Sigmoid colon (tissue), 7 donors: ENCODE measurements around the gene KRTAP10-12. TPM values are rescaled to one million over a fixed set of nuclear protein-coding genes. Genes with fewer than 3 reads are reported as not detected.

ENCODE experiments used
- DNase-seq: peaks from one replicate; pipeline ENCODE4 v3.0.0-alpha.2; 2019
- H3K27ac ChIP-seq, 4 donors: fragments of 200-600 bp; sonication (generic); one replicate each; pipeline ENCODE4 v1.5.1; 2016 to 2019; ENCODE audit warnings: mild to moderate bottlenecking in 1 of 4
- H3K27me3 ChIP-seq, 3 donors: fragments of 200-600 bp; sonication (generic); one replicate each; pipeline ENCODE4 v1.5.1; 2019; ENCODE audit warnings: mild to moderate bottlenecking in 1 of 3
- H3K36me3 ChIP-seq, 4 donors: fragments of 200-600 bp; sonication (generic); one replicate each; pipeline ENCODE4 v1.5.1; 2016 to 2019
- H3K4me1 ChIP-seq, 4 donors: fragments of 200-600 bp; sonication (generic); one replicate each; pipeline ENCODE4 v1.5.1; 2017 to 2019
- H3K4me3 ChIP-seq, 4 donors: fragments of 200-600 bp; sonication (generic); one replicate each; pipeline ENCODE4 v1.5.1; 2017 to 2019; ENCODE audit warnings: mild to moderate bottlenecking in 2 of 4, moderate library complexity in 1 of 4
- H3K9me3 ChIP-seq, 4 donors: fragments of 200-600 bp in 3 of 4; sonication (generic) in 3 of 4; one replicate each; pipeline versions ENCODE4 v1.5.1 to v1.6.1; 2013 to 2019
- CTCF ChIP-seq, 4 experiments: fragments of 450-650 bp in 3 of 4; fragments of 200-600 bp in 1 of 4; IDR thresholded peaks; one replicate each; pipeline ENCODE4 v1.5.1; 2016 to 2019; ENCODE audit warnings: antibody characterized with exemption in 4 of 4, mild to moderate bottlenecking in 3 of 4, moderate library complexity in 2 of 4
- EP300 ChIP-seq, 4 donors: sonication (generic); formaldehyde crosslinking; IDR thresholded peaks; one replicate each; pipeline ENCODE4 v1.6.1; 2017; ENCODE audit warnings: antibody characterized with exemption in 4 of 4
- POLR2A ChIP-seq, 2 donors: fragments of 450-650 bp; IDR thresholded peaks; one replicate each; pipeline ENCODE4 v1.6.1; 2016; ENCODE audit warnings: antibody characterized with exemption in 2 of 2, mild to moderate bottlenecking in 2 of 2, moderate library complexity in 2 of 2
- POLR2AphosphoS5 ChIP-seq, 4 donors: sonication (generic); formaldehyde crosslinking; IDR thresholded peaks; one replicate each; pipeline ENCODE4 v1.6.1; 2017; ENCODE audit warnings: antibody characterized with exemption in 4 of 4
- WGBS, 2 donors: extraction: QIAGEN DNeasy Blood & Tissue Kit; methylation state at CpG; one replicate each; pipeline ENCODE4 v1.1.7; 2013; 5-methylcytosine and 5-hydroxymethylcytosine counted together
- intact Hi-C: fragments of 100-400 bp; cut with DNase I; formaldehyde crosslinking; loops from one replicate; pipeline ENCODE4 v1.15.1; 2023
- polyA plus RNA-seq, 3 donors: library from polyadenylated mRNA; stranded (reverse); fragments of 200-250 nt; gene quantifications; one replicate each; pipeline ENCODE4 v1.2.3, GENCODE V29; 2013
- total RNA-seq, 4 donors: library from RNA; depleted of rRNA; stranded (reverse); fragments of >200 nt; gene quantifications; one replicate each; pipeline ENCODE4 v1.1.0, GENCODE V29; 2016
- donor health status: healthy with polysubstance abuse.
- donor health status: Bipolar disorder and iron deficiency.
- donor health status: healthy.

Gene KRTAP10-12
- total and polyA plus RNA-seq, 7 donors: not detected

DNA sequence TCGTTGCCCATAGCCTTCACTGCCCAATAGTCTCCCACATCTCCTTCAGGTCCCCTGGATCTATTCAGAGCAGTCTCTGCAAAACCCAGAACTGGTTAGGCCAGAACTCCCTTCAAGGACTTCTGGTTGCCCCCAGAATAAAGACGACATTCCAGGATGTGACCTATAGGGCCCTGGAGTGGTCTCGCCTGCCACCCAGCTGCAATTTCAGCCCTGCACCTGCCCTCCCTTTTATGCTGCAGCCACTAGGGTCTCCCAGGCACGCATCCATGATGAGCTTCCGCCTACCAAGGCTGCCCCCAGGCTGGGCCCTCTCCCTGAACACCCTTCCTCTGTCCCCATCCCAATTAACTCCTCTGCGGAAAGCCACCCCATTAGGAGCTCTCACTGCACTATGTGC, 21.6 kb downstream of the KRTAP10-12 start:
- DNase-seq: no peak

GRCh38 chr21:44720170-44720569, 23.2 kb downstream of the KRTAP10-12 start:
- no peak for DNase-seq
- Histone ChIP-seq H3K27me3 (peaks cover 9 to 50% (median 28%) of the 10 kb centered on the region in 3 donors), H3K4me3 (no peak overlapping the region), H3K27ac (no peak overlapping the region), H3K9me3 (no peaks in the 10 kb centered on the region), H3K36me3 (no peaks in the 10 kb centered on the region), H3K4me1 (peaks cover 0 to 7% (median 0%) of the 10 kb centered on the region in 4 donors)
- intact Hi-C loops: no loop called here
- no peak for TF ChIP-seq CTCF (IDR thresholded peaks at IDR 0.05)
- TF ChIP-seq POLR2AphosphoS5 (IDR thresholded peaks at IDR 0.05): no peak
- TF ChIP-seq EP300 (IDR thresholded peaks at IDR 0.05): no peak
- TF ChIP-seq POLR2A (IDR thresholded peaks at IDR 0.05): no peak
- WGBS, 2 donors: 81 to 83% methylated on average over 2 of the region's 2 CpGs

More for the DNA sequence above, 21.6 kb downstream of the KRTAP10-12 start:
- H3K27ac ChIP-seq: no peak overlapping the region
- H3K4me3 ChIP-seq: no peak overlapping the region
- no peaks in the 10 kb centered on the region for H3K9me3 ChIP-seq
- no peaks in the 10 kb centered on the region for H3K36me3 ChIP-seq
- intact Hi-C loops: no loop called here
- no peak for TF ChIP-seq POLR2AphosphoS5 (IDR thresholded peaks at IDR 0.05)
- TF ChIP-seq POLR2A (IDR thresholded peaks at IDR 0.05): no peak
- TF ChIP-seq EP300 (IDR thresholded peaks at IDR 0.05): no peak
- no peak for TF ChIP-seq CTCF (IDR thresholded peaks at IDR 0.05)
- H3K27me3 ChIP-seq: peaks cover 4 to 43% (median 21%) of the 10 kb centered on the region in 3 donors
- WGBS, 2 donors: 48 to 54% methylated on average over 6 of the region's 6 CpGs
- H3K4me1 ChIP-seq: peaks cover 0 to 3% (median 0%) of the 10 kb centered on the region in 4 donors

DNA sequence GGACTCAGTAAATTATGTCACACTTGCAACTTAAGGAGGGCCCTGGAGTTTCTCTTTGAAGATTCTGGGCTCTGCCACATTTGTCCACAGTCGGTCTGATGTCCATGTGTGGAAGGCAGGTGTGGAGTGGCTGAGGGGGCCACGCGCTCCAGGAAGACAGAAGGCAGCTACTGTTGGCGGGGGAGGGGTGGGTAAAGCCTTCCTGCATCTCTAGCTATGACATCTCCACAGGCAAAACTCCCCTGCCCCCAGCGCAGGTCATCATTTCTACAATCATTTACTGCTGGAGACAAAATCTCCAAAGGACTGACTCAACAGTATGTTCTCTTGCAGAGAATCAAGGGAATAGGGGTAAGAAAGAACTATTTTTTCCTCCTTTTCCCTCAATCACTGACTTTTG, 25.8 kb downstream of the KRTAP10-12 start:
- 46 to 62% methylated on average over 5 of the region's 5 CpGs for WGBS, 2 donors
- Histone ChIP-seq H3K9me3 (no peaks in the 10 kb centered on the region), H3K27me3 (peaks cover 9 to 70% (median 31%) of the 10 kb centered on the region in 3 donors), H3K36me3 (no peaks in the 10 kb centered on the region), H3K4me1 (peaks cover 0 to 7% (median 0%) of the 10 kb centered on the region in 4 donors), H3K27ac (no peak overlapping the region), H3K4me3 (no peak overlapping the region)
- TF ChIP-seq EP300 (IDR thresholded peaks at IDR 0.05): no peak
- TF ChIP-seq POLR2AphosphoS5 (IDR thresholded peaks at IDR 0.05): no peak
- no peak for TF ChIP-seq POLR2A (IDR thresholded peaks at IDR 0.05)
- TF ChIP-seq CTCF (IDR thresholded peaks at IDR 0.05): no peak
- intact Hi-C loops: no loop called here
- DNase-seq: no peak

DNA sequence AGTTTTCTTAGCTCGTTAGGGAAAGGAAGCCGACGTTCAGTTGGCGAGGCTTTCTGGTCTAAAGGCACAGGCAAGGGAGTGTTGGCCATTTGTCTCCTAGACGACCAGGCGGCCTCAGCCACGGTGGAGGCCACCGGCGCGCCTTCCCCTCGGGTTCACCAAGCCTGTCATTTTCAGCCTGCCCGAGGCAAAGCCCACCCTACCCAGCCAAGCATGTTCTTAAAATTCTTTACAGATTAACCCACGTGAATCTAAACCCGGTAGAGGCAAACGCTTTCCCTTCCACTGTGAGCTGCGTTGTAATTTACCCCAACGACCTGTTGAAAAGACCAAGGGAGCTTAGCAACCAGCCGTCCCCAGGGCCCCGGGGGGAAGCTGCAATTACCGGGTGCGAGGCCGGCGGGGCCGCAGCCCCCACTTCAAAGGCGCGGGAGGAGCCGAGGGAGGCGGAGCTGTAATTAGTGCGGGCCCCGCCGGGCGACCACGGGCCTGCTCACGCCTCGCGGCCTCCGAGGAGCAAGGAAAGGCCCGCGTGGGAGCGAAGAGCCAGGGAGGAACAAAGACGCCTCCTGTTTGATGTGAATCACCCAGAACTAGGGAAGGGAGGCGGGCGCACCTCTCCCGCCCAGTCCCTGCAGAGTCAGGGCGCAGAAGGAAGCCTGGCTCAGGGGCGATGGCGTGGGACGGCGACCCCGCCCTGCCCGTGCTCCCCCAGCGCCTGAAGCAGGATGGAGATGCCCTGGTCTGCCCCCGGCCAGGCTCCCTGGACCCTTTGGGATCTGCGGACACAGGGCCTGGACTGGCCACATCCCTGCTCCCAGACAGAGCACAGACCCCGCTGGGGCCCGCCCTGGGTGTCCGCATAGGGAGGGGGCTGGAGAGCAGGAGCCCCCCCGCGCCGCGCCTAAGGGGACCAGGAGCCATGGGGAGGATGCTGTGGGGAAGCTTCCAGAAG, 26.5 kb downstream of the KRTAP10-12 start:
- TF ChIP-seq CTCF (IDR thresholded peaks at IDR 0.05) (no peak), POLR2A (IDR thresholded peaks at IDR 0.05) (no peak), POLR2AphosphoS5 (IDR thresholded peaks at IDR 0.05) (no peak), EP300 (IDR thresholded peaks at IDR 0.05) (no peak)
- intact Hi-C loops: no loop called here
- Histone ChIP-seq H3K4me3 (no peak overlapping the region), H3K9me3 (no peaks in the 10 kb centered on the region), H3K27ac (no peak overlapping the region), H3K27me3 (peaks cover 7 to 75% (median 33%) of the 10 kb centered on the region in 3 donors), H3K4me1 (peaks cover 0 to 7% (median 0%) of the 10 kb centered on the region in 4 donors), H3K36me3 (no peaks in the 10 kb centered on the region)
- WGBS, 2 donors: 18 to 24% methylated on average over 61 of the region's 61 CpGs
- no peak for DNase-seq
